ENCODE results near the gene MAD1L1.

- TF ChIP-seq POLR2A (IDR thresholded peaks at IDR 0.05; ENCODE audit: low read depth, low read length) (no peak), FOS (IDR thresholded peaks at IDR 0.05; ENCODE audit: low read depth, low read length) (no peak), RAD21 (IDR thresholded peaks at IDR 0.05; ENCODE audit: low read length) (no peak), RFX5 (IDR thresholded peaks at IDR 0.05; ENCODE audit: low read depth, low read length) (no peak), BHLHE40 (IDR thresholded peaks at IDR 0.05; ENCODE audit: low read depth, low read length) (no peak), MAFK (IDR thresholded peaks at IDR 0.05; ENCODE audit: low read depth, low read length) (no peak), MXI1 (IDR thresholded peaks at IDR 0.05; ENCODE audit: borderline replicate concordance, low read depth, low read length) (no peak), CEBPB (IDR thresholded peaks at IDR 0.05; ENCODE audit: low read depth, low read length) (no peak), SMC3 (IDR thresholded peaks at IDR 0.05; ENCODE audit: low read depth, low read length) (no peak), ELK1 (IDR thresholded peaks at IDR 0.05; ENCODE audit: borderline replicate concordance, low read depth, low read length) (no peak), RCOR1 (IDR thresholded peaks at IDR 0.05; ENCODE audit: insufficient replicate concordance, low read length) (no peak), CHD1 (IDR thresholded peaks at IDR 0.05; ENCODE audit: low read depth, low read length) (no peak)
- TF ChIP-seq, protein P1, sequence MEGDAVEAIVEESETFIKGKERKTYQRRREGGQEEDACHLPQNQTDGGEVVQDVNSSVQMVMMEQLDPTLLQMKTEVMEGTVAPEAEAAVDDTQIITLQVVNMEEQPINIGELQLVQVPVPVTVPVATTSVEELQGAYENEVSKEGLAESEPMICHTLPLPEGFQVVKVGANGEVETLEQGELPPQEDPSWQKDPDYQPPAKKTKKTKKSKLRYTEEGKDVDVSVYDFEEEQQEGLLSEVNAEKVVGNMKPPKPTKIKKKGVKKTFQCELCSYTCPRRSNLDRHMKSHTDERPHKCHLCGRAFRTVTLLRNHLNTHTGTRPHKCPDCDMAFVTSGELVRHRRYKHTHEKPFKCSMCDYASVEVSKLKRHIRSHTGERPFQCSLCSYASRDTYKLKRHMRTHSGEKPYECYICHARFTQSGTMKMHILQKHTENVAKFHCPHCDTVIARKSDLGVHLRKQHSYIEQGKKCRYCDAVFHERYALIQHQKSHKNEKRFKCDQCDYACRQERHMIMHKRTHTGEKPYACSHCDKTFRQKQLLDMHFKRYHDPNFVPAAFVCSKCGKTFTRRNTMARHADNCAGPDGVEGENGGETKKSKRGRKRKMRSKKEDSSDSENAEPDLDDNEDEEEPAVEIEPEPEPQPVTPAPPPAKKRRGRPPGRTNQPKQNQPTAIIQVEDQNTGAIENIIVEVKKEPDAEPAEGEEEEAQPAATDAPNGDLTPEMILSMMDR (conservative IDR thresholded peaks at IDR 0.05; ENCODE audit: low read depth, low read length) = no peak
- TF ChIP-seq, protein P2, sequence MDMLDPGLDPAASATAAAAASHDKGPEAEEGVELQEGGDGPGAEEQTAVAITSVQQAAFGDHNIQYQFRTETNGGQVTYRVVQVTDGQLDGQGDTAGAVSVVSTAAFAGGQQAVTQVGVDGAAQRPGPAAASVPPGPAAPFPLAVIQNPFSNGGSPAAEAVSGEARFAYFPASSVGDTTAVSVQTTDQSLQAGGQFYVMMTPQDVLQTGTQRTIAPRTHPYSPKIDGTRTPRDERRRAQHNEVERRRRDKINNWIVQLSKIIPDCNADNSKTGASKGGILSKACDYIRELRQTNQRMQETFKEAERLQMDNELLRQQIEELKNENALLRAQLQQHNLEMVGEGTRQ (IDR thresholded peaks at IDR 0.05; ENCODE audit: low read depth, low read length) = no peak
Measured at GRCh38 chr7:2053395-2053794, 179.3 kb downstream of the MAD1L1 start.
